CD14-positive monocyte (primary cell): ENCODE measurements around the gene TMEM242. TPM values are rescaled to one million over a fixed set of nuclear protein-coding genes. Genes with fewer than 3 reads are reported as not detected.

Experiments
- DNase-seq, 3 donors: peaks; one replicate each; pipeline ENCODE4 v3.0.0-alpha.2; 2011 to 2022
- H2AFZ ChIP-seq: 2 replicates; pipeline ENCODE4 v1.6.0; 2012; ENCODE audit warnings: mild to moderate bottlenecking, low read depth, low read length, inconsistent platforms; ENCODE audit not compliant: insufficient read depth, poor library complexity, severe bottlenecking
- H3K27ac ChIP-seq, 2 donors: 1 replicate in 1 of 2; 2 replicates in 1 of 2; pipeline ENCODE4 v1.5.1; 2012 to 2013; ENCODE audit warnings: low read length in 2 of 2, control low read depth in 1 of 2, inconsistent platforms in 1 of 2, low read depth in 1 of 2, mild to moderate bottlenecking in 1 of 2
- H3K27me3 ChIP-seq, 2 donors: one replicate each; pipeline versions ENCODE4 v1.6.0 to v1.6.1; 2011 to 2013; ENCODE audit warnings: low read length in 2 of 2; ENCODE audit not compliant: control insufficient read depth in 2 of 2, insufficient read depth in 2 of 2
- H3K36me3 ChIP-seq, 2 donors: replicated peaks in 1 of 2; 1 replicate in 1 of 2; 2 replicates in 1 of 2; pipeline versions ENCODE4 v1.5.1 to v1.6.1; 2012 to 2013; ENCODE audit warnings: low read length in 2 of 2, control low read depth in 1 of 2, inconsistent platforms in 1 of 2, mild to moderate bottlenecking in 1 of 2; ENCODE audit not compliant: insufficient read depth in 2 of 2, control insufficient read depth in 1 of 2
- H3K4me1 ChIP-seq, 2 donors: 1 replicate in 1 of 2; 2 replicates in 1 of 2; pipeline versions ENCODE4 v1.5.1 to v1.6.1; 2012 to 2013; ENCODE audit warnings: low read length in 2 of 2, control low read depth in 1 of 2, inconsistent platforms in 1 of 2, mild to moderate bottlenecking in 1 of 2, moderate library complexity in 1 of 2; ENCODE audit not compliant: insufficient read depth in 2 of 2, control insufficient read depth in 1 of 2
- H3K4me2 ChIP-seq: replicated peaks from 2 replicates; pipeline ENCODE3; 2012; ENCODE audit warnings: low read length, moderate library complexity, mild to moderate bottlenecking; ENCODE audit not compliant: poor library complexity, severe bottlenecking; ENCODE audit errors: extremely low read depth
- H3K4me3 ChIP-seq, 3 experiments: fragments of 200-600 bp in 1 of 3; sonication (generic) in 1 of 3; replicated peaks in 1 of 3; 1 replicate in 2 of 3; 2 replicates in 1 of 3; pipeline ENCODE4 v1.5.1; 2011 to 2013; ENCODE audit warnings: low read length in 3 of 3, mild to moderate bottlenecking in 3 of 3, control low read depth in 2 of 3, low read depth in 2 of 3, inconsistent platforms in 1 of 3, moderate library complexity in 1 of 3
- H3K79me2 ChIP-seq: 2 replicates; pipeline ENCODE4 v1.6.0; 2012; ENCODE audit warnings: mild to moderate bottlenecking, control low read depth, inconsistent platforms, low read length, moderate library complexity; ENCODE audit not compliant: insufficient read depth
- H3K9ac ChIP-seq: 2 replicates; pipeline ENCODE4 v1.6.0; 2017; ENCODE audit warnings: low read length, mild to moderate bottlenecking; ENCODE audit not compliant: insufficient read depth, poor library complexity, severe bottlenecking
- H3K9me3 ChIP-seq, 2 donors: replicated peaks in 1 of 2; 1 replicate in 1 of 2; 2 replicates in 1 of 2; pipeline versions ENCODE4 v1.5.1 to v1.6.1; 2012 to 2013; ENCODE audit warnings: low read length in 2 of 2, control low read depth in 1 of 2; ENCODE audit not compliant: control insufficient read depth in 1 of 2, insufficient read depth in 1 of 2
- H4K20me1 ChIP-seq: 2 replicates; pipeline ENCODE4 v1.6.0; 2012; ENCODE audit warnings: mild to moderate bottlenecking, low read length, control low read depth, moderate library complexity; ENCODE audit not compliant: insufficient read depth
- H3K27ac Mint-ChIP-seq, 7 donors: one replicate each; pipeline ENCODE4 v1.8.0; 2020; ENCODE audit warnings: mild to moderate bottlenecking in 7 of 7, mixed read lengths in 7 of 7, moderate library complexity in 6 of 7, inconsistent platforms in 2 of 7
- H3K27me3 Mint-ChIP-seq, 3 donors: one replicate each; pipeline ENCODE4 v1.8.0; 2021 to 2022; ENCODE audit warnings: low read depth in 3 of 3, mild to moderate bottlenecking in 3 of 3, mixed read lengths in 3 of 3, moderate library complexity in 3 of 3, inconsistent platforms in 1 of 3
- H3K36me3 Mint-ChIP-seq, 2 donors: one replicate each; pipeline ENCODE4 v1.8.0; 2020; ENCODE audit warnings: mixed read lengths in 2 of 2, inconsistent platforms in 1 of 2, mild to moderate bottlenecking in 1 of 2
- H3K4me1 Mint-ChIP-seq: one replicate; pipeline ENCODE4 v1.8.0; 2020; ENCODE audit warnings: mild to moderate bottlenecking, mixed read lengths
- H3K4me3 Mint-ChIP-seq, 2 donors: one replicate each; pipeline ENCODE4 v1.8.0; 2020; ENCODE audit warnings: mild to moderate bottlenecking in 2 of 2, mixed read lengths in 2 of 2, moderate library complexity in 1 of 2
- H3K9me3 Mint-ChIP-seq, 7 donors: one replicate each; pipeline ENCODE4 v1.8.0; 2020 to 2022; ENCODE audit warnings: mixed read lengths in 7 of 7, mild to moderate bottlenecking in 6 of 7, moderate library complexity in 6 of 7, inconsistent platforms in 2 of 7
- WGBS: methylation state at CpG from one replicate; pipeline ENCODE4 v1.1.5; 2013; ENCODE audit warnings: missing lambda C conversion rate; ENCODE audit not compliant: insufficient coverage; 5-methylcytosine and 5-hydroxymethylcytosine counted together
- intact Hi-C, 2 donors: fragments of 100-400 bp; cut with micrococcal nuclease; formaldehyde crosslinking; loops; one replicate each; pipeline versions ENCODE4 v1.15.0 to v1.15.1; 2023
- polyA plus RNA-seq, 3 donors: library from polyadenylated mRNA; depleted of rRNA in 1 of 3; unstranded in 2 of 3; stranded (reverse) in 1 of 3; fragments of 300-500 nt in 2 of 3; fragments of >200 nt in 1 of 3; fragmentation: Illumina TruSeq in 2 of 3; gene quantifications; 1 replicate in 2 of 3; 2 replicates in 1 of 3; pipeline ENCODE4 v1.2.3, GENCODE V29; 2012 to 2021
- TF ChIP-seq, protein P1 (sequence below): fragments of 200-600 bp; IDR thresholded peaks from one replicate; pipeline ENCODE4 v1.8.0; 2022; ENCODE audit warnings: antibody characterized with exemption, mild to moderate bottlenecking

The TMEM242 gene
- polyA plus RNA-seq, 3 donors = 5.6 to 9.8 (median 8.3) TPM

DNA sequence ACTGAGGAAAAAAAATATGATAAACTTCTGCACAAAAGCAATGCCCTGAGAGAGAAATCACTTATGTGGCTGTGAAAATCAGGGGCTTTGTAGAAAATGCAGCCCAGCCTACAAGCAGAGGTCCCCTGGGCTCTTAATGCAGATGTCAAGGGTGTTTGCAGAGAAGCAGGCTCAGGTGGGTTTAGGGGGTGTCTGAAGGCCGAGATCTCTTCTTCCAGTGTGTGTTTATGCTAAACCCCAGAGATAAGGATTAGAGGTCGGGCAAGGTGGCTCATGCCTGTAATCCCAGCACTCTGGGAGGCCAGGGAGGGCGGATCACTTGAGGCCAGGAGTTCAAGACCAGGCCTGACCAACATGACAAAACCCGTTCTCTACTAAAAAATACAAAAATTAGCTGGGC lies 78.5 kb downstream of the TMEM242 start:
- TF ChIP-seq, protein P1, sequence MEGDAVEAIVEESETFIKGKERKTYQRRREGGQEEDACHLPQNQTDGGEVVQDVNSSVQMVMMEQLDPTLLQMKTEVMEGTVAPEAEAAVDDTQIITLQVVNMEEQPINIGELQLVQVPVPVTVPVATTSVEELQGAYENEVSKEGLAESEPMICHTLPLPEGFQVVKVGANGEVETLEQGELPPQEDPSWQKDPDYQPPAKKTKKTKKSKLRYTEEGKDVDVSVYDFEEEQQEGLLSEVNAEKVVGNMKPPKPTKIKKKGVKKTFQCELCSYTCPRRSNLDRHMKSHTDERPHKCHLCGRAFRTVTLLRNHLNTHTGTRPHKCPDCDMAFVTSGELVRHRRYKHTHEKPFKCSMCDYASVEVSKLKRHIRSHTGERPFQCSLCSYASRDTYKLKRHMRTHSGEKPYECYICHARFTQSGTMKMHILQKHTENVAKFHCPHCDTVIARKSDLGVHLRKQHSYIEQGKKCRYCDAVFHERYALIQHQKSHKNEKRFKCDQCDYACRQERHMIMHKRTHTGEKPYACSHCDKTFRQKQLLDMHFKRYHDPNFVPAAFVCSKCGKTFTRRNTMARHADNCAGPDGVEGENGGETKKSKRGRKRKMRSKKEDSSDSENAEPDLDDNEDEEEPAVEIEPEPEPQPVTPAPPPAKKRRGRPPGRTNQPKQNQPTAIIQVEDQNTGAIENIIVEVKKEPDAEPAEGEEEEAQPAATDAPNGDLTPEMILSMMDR = no peak
- no peak overlapping the region for H3K4me3 ChIP-seq
- H3K27ac Mint-ChIP-seq = no peak overlapping the region
- H3K9me3 ChIP-seq = peaks cover 0 to 3% of the 10 kb centered on the region in 2 donors
- H3K27me3 ChIP-seq = no peaks in the 10 kb centered on the region
- no peak for DNase-seq
- H3K27ac ChIP-seq = no peak overlapping the region
- intact Hi-C loops = no loop called here
- H3K36me3 Mint-ChIP-seq = no peaks in the 10 kb centered on the region
- no peak overlapping the region for H3K9ac ChIP-seq
- H3K9me3 Mint-ChIP-seq = peaks cover 3 to 16% (median 9%) of the 10 kb centered on the region in 7 donors
- peaks cover 5 to 16% (median 6%) of the 10 kb centered on the region in 3 donors for H3K27me3 Mint-ChIP-seq
- peaks cover 6% of the 10 kb centered on the region for H3K4me1 Mint-ChIP-seq
- no peaks in the 10 kb centered on the region for H4K20me1 ChIP-seq
- peaks cover 0 to 9% of the 10 kb centered on the region in 2 donors for H3K4me1 ChIP-seq
- H3K4me2 ChIP-seq = no peak overlapping the region
- no peaks in the 10 kb centered on the region for H3K79me2 ChIP-seq
- no peak overlapping the region for H3K4me3 Mint-ChIP-seq
- H3K36me3 ChIP-seq = no peaks in the 10 kb centered on the region
- H2AFZ ChIP-seq = no peak overlapping the region
- WGBS = 91% methylated on average over 3 of the region's 4 CpGs

- no peak for DNase-seq
- no peak overlapping the region for H2AFZ ChIP-seq
- no peak overlapping the region for H3K4me2 ChIP-seq
- peaks cover 0 to 9% of the 10 kb centered on the region in 2 donors for H3K4me1 ChIP-seq
- intact Hi-C loops = no loop called here
- H3K9me3 ChIP-seq = peaks cover 0 to 3% of the 10 kb centered on the region in 2 donors
- no peak overlapping the region for H3K4me3 ChIP-seq
- H3K27ac Mint-ChIP-seq = no peak overlapping the region
- H3K9me3 Mint-ChIP-seq = peaks cover 3 to 14% (median 6%) of the 10 kb centered on the region in 7 donors
- no peak overlapping the region for H3K4me3 Mint-ChIP-seq
- no peaks in the 10 kb centered on the region for H3K36me3 Mint-ChIP-seq
- H3K79me2 ChIP-seq = no peaks in the 10 kb centered on the region
- TF ChIP-seq, protein P1 = no peak
- H3K36me3 ChIP-seq = no peaks in the 10 kb centered on the region
- no peaks in the 10 kb centered on the region for H4K20me1 ChIP-seq
- WGBS = 0% methylated on average over 2 of the region's 4 CpGs
- H3K27ac ChIP-seq = no peak overlapping the region
- peaks cover 6% of the 10 kb centered on the region for H3K4me1 Mint-ChIP-seq
- H3K9ac ChIP-seq = no peak overlapping the region
- H3K27me3 ChIP-seq = no peaks in the 10 kb centered on the region
- H3K27me3 Mint-ChIP-seq = peaks cover 10 to 21% (median 11%) of the 10 kb centered on the region in 3 donors
Measured at GRCh38 chr6:157244175-157244574, 79.1 kb downstream of the TMEM242 start.
